A673 (cell line): ENCODE data around the gene COL28A1.

ENCODE experiments used
- CTCF ChIP-seq: fragments of 300-800, 200-600 bp; sonication (generic); conservative IDR thresholded peaks from 2 replicates; pipeline ENCODE4 v1.5.1; 2017; ENCODE audit warnings: low read depth, mild to moderate bottlenecking, antibody characterized with exemption, low read length, moderate library complexity, mixed read lengths
- EZH2 ChIP-seq: fragments of 200-600 bp; sonication (generic); IDR thresholded peaks from 2 replicates; pipeline ENCODE4 v1.6.1; 2017; ENCODE audit warnings: borderline replicate concordance, low read depth, mild to moderate bottlenecking, mixed read lengths, antibody characterized with exemption, low read length; ENCODE audit not compliant: poor library complexity, severe bottlenecking

DNA sequence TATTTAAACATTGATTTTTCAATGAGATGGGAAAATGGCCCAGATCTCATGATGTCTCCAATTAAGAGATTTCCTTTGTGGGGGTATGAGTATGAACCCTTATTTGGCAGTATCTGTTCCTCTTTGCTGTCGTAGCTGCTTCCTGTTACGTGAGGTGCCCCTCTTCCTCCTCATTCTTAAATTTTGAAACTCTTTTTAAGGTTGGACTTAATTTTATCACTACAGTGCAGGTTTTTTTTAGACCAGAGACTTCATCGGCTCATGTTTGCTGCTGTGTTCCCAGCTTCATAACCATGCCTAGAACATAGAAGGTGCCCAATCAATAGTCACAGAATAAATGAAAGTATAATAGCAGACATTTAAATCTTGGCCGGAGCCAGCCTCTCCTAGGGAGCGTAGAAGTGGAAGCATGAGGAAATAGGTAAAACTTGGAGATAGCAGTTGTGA, 33.4 kb upstream of the COL28A1 start:
- TF ChIP-seq CTCF (no peak), EZH2 (no peak)
